ENCODE measurements around the gene CFAP92. TPM values are rescaled to one million over a fixed set of nuclear protein-coding genes. Genes with fewer than 3 reads are reported as not detected.

CFAP92 gene
- total RNA-seq, 2 experiments from 2014 or later = 0.10 TPM; not detected in 1

- Mint-ChIP-seq H3K4me3 (no peak overlapping the region), H3K36me3 (ENCODE audit: low read depth) (no peaks in the 10 kb centered on the region), H3K9me3 (no peaks in the 10 kb centered on the region), H3K27me3 (no peaks in the 10 kb centered on the region), H3K4me1 (peaks cover 19% of the 10 kb centered on the region), H3K27ac (no peak overlapping the region)
- CTCF ChIA-PET = interaction anchor here (0.6 to 7.6 kb wide), 6 partner anchors 9 to 223 kb away, joined by 3 to 94 read pairs (median 4); no protein-coding TSS in a partner anchor
- DNase-seq = no peak
- POLR2A ChIA-PET = no interaction called here
Observed at GRCh38 chr3:129023008-129023358, 29.1 kb upstream of the CFAP92 start.

GRCh38 chr3:129022114-129023007 lies 28.5 kb upstream of the CFAP92 start:
- Mint-ChIP-seq H3K4me3 (no peak overlapping the region), H3K27me3 (no peaks in the 10 kb centered on the region), H3K27ac (no peak overlapping the region), H3K4me1 (peaks cover 25% of the 10 kb centered on the region), H3K36me3 (ENCODE audit: low read depth) (no peaks in the 10 kb centered on the region), H3K9me3 (no peaks in the 10 kb centered on the region)
- DNase-seq = no peak
- CTCF ChIA-PET = interaction anchor here (0.6 to 7.6 kb wide), 6 partner anchors 8 to 224 kb away, joined by 3 to 94 read pairs (median 4); no protein-coding TSS in a partner anchor
- POLR2A ChIA-PET = no interaction called here

- no peak for DNase-seq
- POLR2A ChIA-PET = no interaction called here
- Mint-ChIP-seq H3K36me3 (ENCODE audit: low read depth) (no peaks in the 10 kb centered on the region), H3K4me3 (no peak overlapping the region), H3K4me1 (peaks cover 27% of the 10 kb centered on the region), H3K27ac (no peak overlapping the region), H3K27me3 (no peaks in the 10 kb centered on the region), H3K9me3 (no peaks in the 10 kb centered on the region)
- CTCF ChIA-PET = interaction anchor here (2.7 to 7.6 kb wide), 3 partner anchors 7 to 51 kb away, joined by 11 to 94 read pairs (median 13); no protein-coding TSS in a partner anchor
Observed at GRCh38 chr3:129021140-129021551, 27.3 kb upstream of the CFAP92 start.

- ChIA-PET POLR2A (no interaction called here), CTCF (interaction anchor here (0.6 to 2.7 kb wide), 2 partner anchors 13 to 32 kb away, joined by 3 to 13 read pairs; no protein-coding TSS in a partner anchor)
- Mint-ChIP-seq H3K4me1 (peaks cover 28% of the 10 kb centered on the region), H3K27me3 (no peaks in the 10 kb centered on the region), H3K9me3 (no peaks in the 10 kb centered on the region), H3K4me3 (no peak overlapping the region), H3K36me3 (ENCODE audit: low read depth) (no peaks in the 10 kb centered on the region), H3K27ac (no peak overlapping the region)
- DNase-seq = no peak
Observed at GRCh38 chr3:129020691-129021090, 26.8 kb upstream of the CFAP92 start.

- Mint-ChIP-seq H3K27ac (no peak overlapping the region), H3K4me3 (no peak overlapping the region), H3K9me3 (no peaks in the 10 kb centered on the region), H3K36me3 (ENCODE audit: low read depth) (no peaks in the 10 kb centered on the region), H3K4me1 (peaks cover 40% of the 10 kb centered on the region), H3K27me3 (no peaks in the 10 kb centered on the region)
- ChIA-PET POLR2A (no interaction called here), CTCF (interaction anchor here (0.6 to 2.7 kb wide), 4 partner anchors 9 to 34 kb away, joined by 3 to 13 read pairs (median 4); no protein-coding TSS in a partner anchor)
- DNase-seq = no peak
Observed at GRCh38 chr3:129019266-129019665, 25.4 kb upstream of the CFAP92 start.

- no peak for DNase-seq
- no peaks in the 10 kb centered on the region for H3K9me3 Mint-ChIP-seq
- no peak overlapping the region for H3K4me3 Mint-ChIP-seq
- CTCF ChIA-PET = no interaction called here
- H3K27ac Mint-ChIP-seq = no peak overlapping the region
- H3K27me3 Mint-ChIP-seq = no peaks in the 10 kb centered on the region
- peaks cover 40% of the 10 kb centered on the region for H3K4me1 Mint-ChIP-seq
- H3K36me3 Mint-ChIP-seq (ENCODE audit: low read depth) = no peaks in the 10 kb centered on the region
- POLR2A ChIA-PET = no interaction called here
Observed at GRCh38 chr3:129018751-129019150, 24.9 kb upstream of the CFAP92 start.

GRCh38 chr3:129018271-129018670 lies 24.4 kb upstream of the CFAP92 start:
- no peak for DNase-seq
- POLR2A ChIA-PET = no interaction called here
- H3K4me1 Mint-ChIP-seq = peaks cover 40% of the 10 kb centered on the region
- no peaks in the 10 kb centered on the region for H3K9me3 Mint-ChIP-seq
- no peak overlapping the region for H3K4me3 Mint-ChIP-seq
- H3K27ac Mint-ChIP-seq = no peak overlapping the region
- CTCF ChIA-PET = interaction anchor here (2.4 to 3.2 kb wide), 2 partner anchors 11 to 12 kb away, joined by 11 to 16 read pairs; no protein-coding TSS in a partner anchor
- H3K36me3 Mint-ChIP-seq (ENCODE audit: low read depth) = no peaks in the 10 kb centered on the region
- H3K27me3 Mint-ChIP-seq = no peaks in the 10 kb centered on the region

- CTCF ChIA-PET = interaction anchor here (0.8 to 7.7 kb wide), 10 partner anchors 8 to 939 kb away, joined by 3 to 94 read pairs (median 10); partner anchors contain the start of gene RAB43
- no peak overlapping the region for H3K4me3 Mint-ChIP-seq
- no peaks in the 10 kb centered on the region for H3K36me3 Mint-ChIP-seq (ENCODE audit: low read depth)
- DNase-seq = no peak
- POLR2A ChIA-PET = interaction anchor here (1.6 kb wide), 1 partner anchor 11 kb away, joined by 3 read pairs; no protein-coding TSS in a partner anchor
- H3K27me3 Mint-ChIP-seq = no peaks in the 10 kb centered on the region
- no peaks in the 10 kb centered on the region for H3K9me3 Mint-ChIP-seq
- H3K4me1 Mint-ChIP-seq = peaks cover 40% of the 10 kb centered on the region
- peak overlapping the region; percentile 98 for H3K27ac Mint-ChIP-seq
Observed at GRCh38 chr3:129017484-129017899, 23.6 kb upstream of the CFAP92 start.

- peaks cover 37% of the 10 kb centered on the region for H3K4me1 Mint-ChIP-seq
- no peaks in the 10 kb centered on the region for H3K27me3 Mint-ChIP-seq
- H3K9me3 Mint-ChIP-seq = no peaks in the 10 kb centered on the region
- peak overlapping the region; percentile 98 for H3K27ac Mint-ChIP-seq
- no peaks in the 10 kb centered on the region for H3K36me3 Mint-ChIP-seq (ENCODE audit: low read depth)
- DNase-seq = peak; percentile 30
- ChIA-PET CTCF (interaction anchor here (0.7 to 7.7 kb wide), 20 partner anchors 8 to 939 kb away, joined by 3 to 94 read pairs (median 4); partner anchors contain the start of genes CFAP92 and RAB43), POLR2A (interaction anchor here (0.9 to 1.6 kb wide), 4 partner anchors 10 to 104 kb away, joined by 3 to 6 read pairs (median 4); no protein-coding TSS in a partner anchor)
- H3K4me3 Mint-ChIP-seq = no peak overlapping the region
Observed at GRCh38 chr3:129016720-129017483, 23.0 kb upstream of the CFAP92 start.

- Mint-ChIP-seq H3K4me1 (peaks cover 37% of the 10 kb centered on the region), H3K27me3 (no peaks in the 10 kb centered on the region), H3K4me3 (peak overlapping the region; percentile 70), H3K36me3 (ENCODE audit: low read depth) (no peaks in the 10 kb centered on the region), H3K27ac (peak overlapping the region; percentile 98), H3K9me3 (no peaks in the 10 kb centered on the region)
- peak; percentile 69 for DNase-seq
- POLR2A ChIA-PET = interaction anchor here (0.9 to 1.6 kb wide), 4 partner anchors 9 to 104 kb away, joined by 3 to 6 read pairs (median 4); no protein-coding TSS in a partner anchor
- CTCF ChIA-PET = interaction anchor here (0.7 to 7.7 kb wide), 19 partner anchors 9 to 387 kb away, joined by 3 to 94 read pairs (median 4); partner anchors contain the start of genes CFAP92 and RAB43
Observed at GRCh38 chr3:129016356-129016719, 22.5 kb upstream of the CFAP92 start.

GRCh38 chr3:129015388-129016105 lies 21.7 kb upstream of the CFAP92 start:
- no peaks in the 10 kb centered on the region for H3K27me3 Mint-ChIP-seq

More at GRCh38 chr3:129015388-129016105, 21.7 kb upstream of the CFAP92 start:
- CTCF ChIA-PET = interaction anchor here (0.6 to 7.7 kb wide), 16 partner anchors 8 to 388 kb away, joined by 3 to 94 read pairs (median 4); partner anchors contain the start of gene CFAP92
- H3K27ac Mint-ChIP-seq = peak overlapping the region; percentile 98
- no peaks in the 10 kb centered on the region for H3K36me3 Mint-ChIP-seq (ENCODE audit: low read depth)
- POLR2A ChIA-PET = interaction anchor here (0.6 to 1.6 kb wide), 4 partner anchors 9 to 54 kb away, joined by 3 to 4 read pairs (median 3); no protein-coding TSS in a partner anchor
- no peaks in the 10 kb centered on the region for H3K9me3 Mint-ChIP-seq
- DNase-seq = peak; percentile 66
- peak overlapping the region; percentile 70 for H3K4me3 Mint-ChIP-seq
- H3K4me1 Mint-ChIP-seq = peaks cover 37% of the 10 kb centered on the region
